ENCODE results near the gene ZFP36L1. TPM values are rescaled to one million over a fixed set of nuclear protein-coding genes. Genes with fewer than 3 reads are reported as not detected.

The ZFP36L1 gene
- total and polyA plus RNA-seq, 10 of the 15 experiments (the other 5 are each of a cell fraction or from before 2014, with no cell fraction given) = 22.0 to 184 (median 66.1) TPM

DNA sequence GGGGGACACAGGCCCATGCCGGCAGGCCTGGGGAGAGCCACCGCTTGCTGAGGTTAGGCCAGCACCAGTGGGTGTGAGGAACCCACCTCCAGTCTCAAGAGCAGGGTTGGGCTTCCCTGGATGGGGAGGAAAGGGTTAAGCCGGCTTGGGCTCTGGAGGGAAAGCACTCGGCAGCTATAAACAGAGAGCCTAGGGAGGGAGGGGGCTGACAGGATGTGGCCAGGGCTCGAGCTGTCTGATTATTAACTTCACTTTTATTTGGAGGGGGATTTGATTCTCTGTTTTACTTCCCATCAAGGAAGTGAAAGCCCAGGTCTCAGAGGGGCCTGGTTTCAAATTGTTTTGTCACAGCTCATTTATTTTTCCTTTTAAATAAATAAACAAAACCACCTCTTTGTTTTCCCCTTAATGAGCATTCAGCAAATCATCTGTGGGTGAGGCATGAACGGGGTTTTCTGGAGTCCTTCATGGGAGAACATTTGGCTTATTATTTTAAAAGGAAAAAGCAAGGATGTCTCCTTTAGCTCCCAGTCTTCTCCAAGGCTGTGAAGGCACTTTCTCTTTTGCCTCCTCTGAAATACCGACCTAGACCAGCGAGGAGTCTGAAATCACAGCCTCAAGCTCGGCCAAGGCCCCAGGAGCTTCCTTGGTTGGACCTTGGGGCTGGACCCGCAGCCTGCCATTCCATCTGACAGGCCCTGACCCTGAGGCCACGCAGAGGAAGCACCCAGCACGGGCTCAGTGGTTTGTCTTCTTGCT, 21.9 kb upstream of the ZFP36L1 start (continued):
- TF ChIP-seq, protein P1, sequence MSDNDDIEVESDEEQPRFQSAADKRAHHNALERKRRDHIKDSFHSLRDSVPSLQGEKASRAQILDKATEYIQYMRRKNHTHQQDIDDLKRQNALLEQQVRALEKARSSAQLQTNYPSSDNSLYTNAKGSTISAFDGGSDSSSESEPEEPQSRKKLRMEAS (IDR thresholded peaks at IDR 0.05; ENCODE audit: low read depth, low read length) = no peak
- 0 out of 2 replicates have a peak, but pooled peaks have one; percentile 59 for TF ChIP-seq ZNF217 (IDR thresholded peaks at IDR 0.05)
- TF ChIP-seq IKZF1 (conservative IDR thresholded peaks at IDR 0.05) = peak; percentile 95
- no peak for TF ChIP-seq NFIC (IDR thresholded peaks at IDR 0.05; ENCODE audit: low read depth, low read length)
- no peak for TF ChIP-seq ASH2L (IDR thresholded peaks at IDR 0.05; ENCODE audit: borderline replicate concordance, low read depth)
- no peak for TF ChIP-seq CBX5 (IDR thresholded peaks at IDR 0.05; ENCODE audit: low read depth)
- peak; percentile 8; the same call in 1 of the 2 replicates for TF ChIP-seq RAD21 (IDR thresholded peaks at IDR 0.05; ENCODE audit: insufficient read depth, low read depth, low read length)
- TF ChIP-seq YY1 (IDR thresholded peaks at IDR 0.05; ENCODE audit: low read depth, low read length) = peak; percentile 51; the same call in 1 of the 2 replicates
- no peak for TF ChIP-seq STAT1 (conservative IDR thresholded peaks at IDR 0.05)
- no peak for TF ChIP-seq POLR2AphosphoS2 (IDR thresholded peaks at IDR 0.05; ENCODE audit: low read depth, low read length)
- TF ChIP-seq RUNX3 (IDR thresholded peaks at IDR 0.05; ENCODE audit: low read length) = no peak
- TF ChIP-seq, protein P2, sequence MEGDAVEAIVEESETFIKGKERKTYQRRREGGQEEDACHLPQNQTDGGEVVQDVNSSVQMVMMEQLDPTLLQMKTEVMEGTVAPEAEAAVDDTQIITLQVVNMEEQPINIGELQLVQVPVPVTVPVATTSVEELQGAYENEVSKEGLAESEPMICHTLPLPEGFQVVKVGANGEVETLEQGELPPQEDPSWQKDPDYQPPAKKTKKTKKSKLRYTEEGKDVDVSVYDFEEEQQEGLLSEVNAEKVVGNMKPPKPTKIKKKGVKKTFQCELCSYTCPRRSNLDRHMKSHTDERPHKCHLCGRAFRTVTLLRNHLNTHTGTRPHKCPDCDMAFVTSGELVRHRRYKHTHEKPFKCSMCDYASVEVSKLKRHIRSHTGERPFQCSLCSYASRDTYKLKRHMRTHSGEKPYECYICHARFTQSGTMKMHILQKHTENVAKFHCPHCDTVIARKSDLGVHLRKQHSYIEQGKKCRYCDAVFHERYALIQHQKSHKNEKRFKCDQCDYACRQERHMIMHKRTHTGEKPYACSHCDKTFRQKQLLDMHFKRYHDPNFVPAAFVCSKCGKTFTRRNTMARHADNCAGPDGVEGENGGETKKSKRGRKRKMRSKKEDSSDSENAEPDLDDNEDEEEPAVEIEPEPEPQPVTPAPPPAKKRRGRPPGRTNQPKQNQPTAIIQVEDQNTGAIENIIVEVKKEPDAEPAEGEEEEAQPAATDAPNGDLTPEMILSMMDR (IDR thresholded peaks at IDR 0.05 in 2 of 3, conservative IDR thresholded peaks at IDR 0.05 in 1 of 3; ENCODE audit: control insufficient read depth in 2 of 3, extremely low read depth in 1 of 3, insufficient read depth in 1 of 3, low read depth in 3 of 3, low read length in 3 of 3) = no peak
- no peak for TF ChIP-seq ZNF384 (IDR thresholded peaks at IDR 0.05; ENCODE audit: borderline replicate concordance, low read depth, low read length)
- TF ChIP-seq, protein P3, sequence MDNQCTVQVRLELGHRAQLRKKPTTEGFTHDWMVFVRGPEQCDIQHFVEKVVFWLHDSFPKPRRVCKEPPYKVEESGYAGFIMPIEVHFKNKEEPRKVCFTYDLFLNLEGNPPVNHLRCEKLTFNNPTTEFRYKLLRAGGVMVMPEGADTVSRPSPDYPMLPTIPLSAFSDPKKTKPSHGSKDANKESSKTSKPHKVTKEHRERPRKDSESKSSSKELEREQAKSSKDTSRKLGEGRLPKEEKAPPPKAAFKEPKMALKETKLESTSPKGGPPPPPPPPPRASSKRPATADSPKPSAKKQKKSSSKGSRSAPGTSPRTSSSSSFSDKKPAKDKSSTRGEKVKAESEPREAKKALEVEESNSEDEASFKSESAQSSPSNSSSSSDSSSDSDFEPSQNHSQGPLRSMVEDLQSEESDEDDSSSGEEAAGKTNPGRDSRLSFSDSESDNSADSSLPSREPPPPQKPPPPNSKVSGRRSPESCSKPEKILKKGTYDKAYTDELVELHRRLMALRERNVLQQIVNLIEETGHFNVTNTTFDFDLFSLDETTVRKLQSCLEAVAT (IDR thresholded peaks at IDR 0.05) = peak; percentile 44
- TF ChIP-seq LARP7 (IDR thresholded peaks at IDR 0.05) = 0 out of 2 replicates have a peak, but pooled peaks have one; percentile 64
- TF ChIP-seq CHD4 (IDR thresholded peaks at IDR 0.05) = no peak
- no peak for TF ChIP-seq ZNF207 (IDR thresholded peaks at IDR 0.05; ENCODE audit: borderline replicate concordance)
- TF ChIP-seq BRCA1 (IDR thresholded peaks at IDR 0.05; ENCODE audit: low read depth, low read length) = no peak
- TF ChIP-seq WRNIP1 (IDR thresholded peaks at IDR 0.05; ENCODE audit: borderline replicate concordance, low read depth, low read length) = no peak
- TF ChIP-seq TARDBP (IDR thresholded peaks at IDR 0.05; ENCODE audit: borderline replicate concordance) = no peak
- no peak for TF ChIP-seq TCF7 (IDR thresholded peaks at IDR 0.05; ENCODE audit: borderline replicate concordance)
- TF ChIP-seq KAT2A (conservative IDR thresholded peaks at IDR 0.05; ENCODE audit: control insufficient read depth, low read depth, low read length) = no peak
- 0 out of 2 replicates have a peak, but pooled peaks have one; percentile 51 for TF ChIP-seq ZBED1 (IDR thresholded peaks at IDR 0.05; ENCODE audit: borderline replicate concordance)
- TF ChIP-seq POLR2AphosphoS5 (IDR thresholded peaks at IDR 0.05; ENCODE audit: low read length) = peak; percentile 65
- TF ChIP-seq, protein P4, sequence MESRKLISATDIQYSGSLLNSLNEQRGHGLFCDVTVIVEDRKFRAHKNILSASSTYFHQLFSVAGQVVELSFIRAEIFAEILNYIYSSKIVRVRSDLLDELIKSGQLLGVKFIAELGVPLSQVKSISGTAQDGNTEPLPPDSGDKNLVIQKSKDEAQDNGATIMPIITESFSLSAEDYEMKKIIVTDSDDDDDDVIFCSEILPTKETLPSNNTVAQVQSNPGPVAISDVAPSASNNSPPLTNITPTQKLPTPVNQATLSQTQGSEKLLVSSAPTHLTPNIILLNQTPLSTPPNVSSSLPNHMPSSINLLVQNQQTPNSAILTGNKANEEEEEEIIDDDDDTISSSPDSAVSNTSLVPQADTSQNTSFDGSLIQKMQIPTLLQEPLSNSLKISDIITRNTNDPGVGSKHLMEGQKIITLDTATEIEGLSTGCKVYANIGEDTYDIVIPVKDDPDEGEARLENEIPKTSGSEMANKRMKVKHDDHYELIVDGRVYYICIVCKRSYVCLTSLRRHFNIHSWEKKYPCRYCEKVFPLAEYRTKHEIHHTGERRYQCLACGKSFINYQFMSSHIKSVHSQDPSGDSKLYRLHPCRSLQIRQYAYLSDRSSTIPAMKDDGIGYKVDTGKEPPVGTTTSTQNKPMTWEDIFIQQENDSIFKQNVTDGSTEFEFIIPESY (IDR thresholded peaks at IDR 0.05) = no peak
- no peak for TF ChIP-seq SMC3 (IDR thresholded peaks at IDR 0.05; ENCODE audit: borderline replicate concordance, low read length)
- no peak for TF ChIP-seq PML (IDR thresholded peaks at IDR 0.05; ENCODE audit: low read length)
- no peak for TF ChIP-seq MYB (IDR thresholded peaks at IDR 0.05; ENCODE audit: borderline replicate concordance, low read depth, low read length)

Data from GM12878 (cell line).